ENCODE data around the gene CHRM1. TPM values are rescaled to one million over a fixed set of nuclear protein-coding genes. Genes with fewer than 3 reads are reported as not detected.
A peak's percentile ranks its signal among the peaks of the same experiment; 100 is the strongest.

Gene CHRM1
- total and polyA plus RNA-seq, 2 of the 13 experiments (the other 11 are each of a cell fraction or from before 2014, with no cell fraction given) = not detected

DNA sequence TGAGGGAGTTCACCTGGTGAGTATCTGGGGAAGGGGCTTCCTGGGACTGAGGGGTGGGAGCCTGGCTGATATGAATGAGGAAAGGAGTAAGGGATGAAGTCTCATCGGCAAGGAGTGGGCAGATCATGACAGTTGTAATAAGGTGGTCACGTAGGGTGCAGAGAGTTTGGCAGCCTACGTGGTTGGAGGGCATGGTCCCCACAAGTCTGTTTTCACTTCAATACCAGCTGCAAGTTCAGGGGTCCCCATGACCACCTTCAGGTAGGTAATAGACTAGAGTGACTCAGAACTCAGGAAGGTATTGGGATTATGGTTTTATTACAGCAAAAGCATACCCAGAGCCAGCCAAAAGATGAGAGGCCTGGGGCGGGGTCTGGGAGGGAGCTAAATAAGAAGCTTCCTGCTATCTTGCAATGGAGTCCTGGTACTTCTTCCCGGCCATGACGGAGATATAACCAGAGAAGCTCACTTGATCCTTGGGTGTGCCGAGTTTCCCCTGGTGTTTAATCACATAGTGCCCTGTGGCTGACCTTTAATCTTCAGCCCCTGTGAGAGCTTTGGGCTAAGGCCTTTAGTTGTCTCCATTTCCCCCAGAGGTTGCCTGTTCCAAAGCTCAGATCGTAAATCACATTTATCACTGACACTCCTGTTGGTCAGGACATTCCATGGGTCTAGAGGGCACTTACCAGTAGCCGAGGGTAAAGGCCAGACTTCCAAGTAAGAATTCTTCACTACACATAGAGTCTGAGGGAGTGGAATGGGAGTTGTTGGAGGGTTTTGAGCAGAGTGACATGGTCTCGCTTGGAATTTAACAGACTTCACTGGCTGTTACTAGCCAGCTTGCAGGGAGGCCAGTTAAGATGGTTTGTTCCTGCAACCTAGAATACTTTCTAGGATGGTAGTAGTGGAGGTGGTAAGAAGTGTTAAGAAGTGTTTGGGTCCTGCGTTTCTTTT lies 31.4 kb downstream of the CHRM1 start (continued):
- TF ChIP-seq NCOR1 (IDR thresholded peaks at IDR 0.05; ENCODE audit: borderline replicate concordance, low read length) (peak; percentile 68), HMG20A (CRISPR knock-in tag; IDR thresholded peaks at IDR 0.05; ENCODE audit: borderline replicate concordance) (0 out of 2 replicates have a peak, but pooled peaks have one; percentile 12), ZNF747 (CRISPR knock-in tag; IDR thresholded peaks at IDR 0.05; ENCODE audit: borderline replicate concordance) (no peak), CREM (IDR thresholded peaks at IDR 0.05) (peak; percentile 34; the same call in 1 of the 2 replicates), CREM (CRISPR knock-in tag; IDR thresholded peaks at IDR 0.05) (no peak), KDM3A (CRISPR knock-in tag; IDR thresholded peaks at IDR 0.05; ENCODE audit: low read depth) (no peak), MED1 (CRISPR knock-in tag; IDR thresholded peaks at IDR 0.05) (no peak), HMG20B (CRISPR knock-in tag; conservative IDR thresholded peaks at IDR 0.05) (no peak), KDM2A (CRISPR knock-in tag; IDR thresholded peaks at IDR 0.05; ENCODE audit: borderline replicate concordance, low read depth) (peak; percentile 47; the same call in 1 of the 2 replicates)
- TF ChIP-seq, protein P1, sequence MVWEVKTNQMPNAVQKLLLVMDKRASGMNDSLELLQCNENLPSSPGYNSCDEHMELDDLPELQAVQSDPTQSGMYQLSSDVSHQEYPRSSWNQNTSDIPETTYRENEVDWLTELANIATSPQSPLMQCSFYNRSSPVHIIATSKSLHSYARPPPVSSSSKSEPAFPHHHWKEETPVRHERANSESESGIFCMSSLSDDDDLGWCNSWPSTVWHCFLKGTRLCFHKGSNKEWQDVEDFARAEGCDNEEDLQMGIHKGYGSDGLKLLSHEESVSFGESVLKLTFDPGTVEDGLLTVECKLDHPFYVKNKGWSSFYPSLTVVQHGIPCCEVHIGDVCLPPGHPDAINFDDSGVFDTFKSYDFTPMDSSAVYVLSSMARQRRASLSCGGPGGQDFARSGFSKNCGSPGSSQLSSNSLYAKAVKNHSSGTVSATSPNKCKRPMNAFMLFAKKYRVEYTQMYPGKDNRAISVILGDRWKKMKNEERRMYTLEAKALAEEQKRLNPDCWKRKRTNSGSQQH (CRISPR knock-in tag; IDR thresholded peaks at IDR 0.05; ENCODE audit: low read depth) = no peak

DNA sequence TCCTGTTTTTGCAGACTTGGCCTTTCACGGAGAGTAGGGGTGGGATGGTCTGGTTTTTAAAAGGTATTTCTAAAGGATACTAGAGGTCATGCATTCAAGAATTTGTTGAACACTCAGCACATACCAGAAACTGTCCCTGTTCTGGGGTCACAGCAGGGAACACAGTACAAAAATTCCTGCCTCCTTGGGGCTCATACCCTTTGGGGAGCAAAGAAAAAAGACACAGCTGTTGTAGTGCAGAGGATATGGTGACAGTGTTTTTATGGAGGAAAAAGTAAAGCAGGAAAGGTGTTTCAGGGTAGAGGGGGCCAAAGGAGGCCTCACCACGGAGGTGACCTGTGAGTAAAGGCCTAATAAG lies 32.1 kb downstream of the CHRM1 start:
- Histone ChIP-seq H4K20me1 (ENCODE audit: insufficient read depth, low read length) (peaks cover 26% of the 10 kb centered on the region; the same call in 1 of the 2 replicates), H3K27ac (ENCODE audit: extremely low read length, insufficient read depth, low read length) (peak overlapping the region; percentile 66), H3K79me2 (ENCODE audit: insufficient read depth, low read length) (peaks cover 14% of the 10 kb centered on the region), H3K9ac (ENCODE audit: insufficient read depth, low read depth, low read length) (no peak overlapping the region; the same call in 1 of the 2 replicates), H3K4me2 (ENCODE audit: low read depth, low read length) (peak overlapping the region; percentile 40), H3K36me3 (replicated peaks in 1 of 2; ENCODE audit: control insufficient read depth in 1 of 2, insufficient read depth in 2 of 2, low read length in 2 of 2) (peaks cover 19 to 50% of the 10 kb centered on the region in 2 experiments), H3K4me1 (ENCODE audit: insufficient read depth, low read length) (peaks cover 88% of the 10 kb centered on the region), H2AFZ (ENCODE audit: low read length) (no peak overlapping the region), H3K9me3 (ENCODE audit: low read length) (no peaks in the 10 kb centered on the region), H3K4me3 (replicated peaks in 1 of 3; ENCODE audit: insufficient read depth in 1 of 3, low read depth in 2 of 3, low read length in 3 of 3) (no peak overlapping the region), H3K27me3 (ENCODE audit: control insufficient read depth in 1 of 2, insufficient read depth in 2 of 2, low read length in 2 of 2) (no peaks in the 10 kb centered on the region)
- in situ Hi-C loops (cut with HindIII; ENCODE audit: extremely low pct_ligation_motif_present, low pct_unique_long_range_greater_than_20kb) = no loop called here
- peak; percentile 17 for TF ChIP-seq CCAR2 (optimal IDR thresholded peaks at IDR 0.05; ENCODE audit: low read depth, low read length)
- no peak for TF ChIP-seq SIX1 (CRISPR knock-in tag; IDR thresholded peaks at IDR 0.05; ENCODE audit: borderline replicate concordance)
- TF ChIP-seq GATAD1 (CRISPR knock-in tag; IDR thresholded peaks at IDR 0.05) = no peak
- TF ChIP-seq, protein P2, sequence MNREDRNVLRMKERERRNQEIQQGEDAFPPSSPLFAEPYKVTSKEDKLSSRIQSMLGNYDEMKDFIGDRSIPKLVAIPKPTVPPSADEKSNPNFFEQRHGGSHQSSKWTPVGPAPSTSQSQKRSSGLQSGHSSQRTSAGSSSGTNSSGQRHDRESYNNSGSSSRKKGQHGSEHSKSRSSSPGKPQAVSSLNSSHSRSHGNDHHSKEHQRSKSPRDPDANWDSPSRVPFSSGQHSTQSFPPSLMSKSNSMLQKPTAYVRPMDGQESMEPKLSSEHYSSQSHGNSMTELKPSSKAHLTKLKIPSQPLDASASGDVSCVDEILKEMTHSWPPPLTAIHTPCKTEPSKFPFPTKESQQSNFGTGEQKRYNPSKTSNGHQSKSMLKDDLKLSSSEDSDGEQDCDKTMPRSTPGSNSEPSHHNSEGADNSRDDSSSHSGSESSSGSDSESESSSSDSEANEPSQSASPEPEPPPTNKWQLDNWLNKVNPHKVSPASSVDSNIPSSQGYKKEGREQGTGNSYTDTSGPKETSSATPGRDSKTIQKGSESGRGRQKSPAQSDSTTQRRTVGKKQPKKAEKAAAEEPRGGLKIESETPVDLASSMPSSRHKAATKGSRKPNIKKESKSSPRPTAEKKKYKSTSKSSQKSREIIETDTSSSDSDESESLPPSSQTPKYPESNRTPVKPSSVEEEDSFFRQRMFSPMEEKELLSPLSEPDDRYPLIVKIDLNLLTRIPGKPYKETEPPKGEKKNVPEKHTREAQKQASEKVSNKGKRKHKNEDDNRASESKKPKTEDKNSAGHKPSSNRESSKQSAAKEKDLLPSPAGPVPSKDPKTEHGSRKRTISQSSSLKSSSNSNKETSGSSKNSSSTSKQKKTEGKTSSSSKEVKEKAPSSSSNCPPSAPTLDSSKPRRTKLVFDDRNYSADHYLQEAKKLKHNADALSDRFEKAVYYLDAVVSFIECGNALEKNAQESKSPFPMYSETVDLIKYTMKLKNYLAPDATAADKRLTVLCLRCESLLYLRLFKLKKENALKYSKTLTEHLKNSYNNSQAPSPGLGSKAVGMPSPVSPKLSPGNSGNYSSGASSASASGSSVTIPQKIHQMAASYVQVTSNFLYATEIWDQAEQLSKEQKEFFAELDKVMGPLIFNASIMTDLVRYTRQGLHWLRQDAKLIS (CRISPR knock-in tag; IDR thresholded peaks at IDR 0.05) = 0 out of 2 replicates have a peak, but pooled peaks have one; percentile 29
- no peak for TF ChIP-seq ZNF678 (CRISPR knock-in tag; IDR thresholded peaks at IDR 0.05)
- ChIA-PET POLR2A (interaction anchor here (0.9 to 2.3 kb wide), 9 partner anchors 8 to 161 kb away, joined by 3 to 39 read pairs (median 5); partner anchors contain the start of genes HNRNPUL2, POLR2G, SLC3A2 and TEX54), CTCF (ENCODE audit: low intra/inter-chr PET ratio, low total read pairs) (no interaction called here)
- intact Hi-C loops (cut with micrococcal nuclease; ENCODE audit: unreplicated experiment) = no loop called here
- FAIRE-seq (no peak), DNase-seq (ENCODE audit: low spot score) (no peak), ATAC-seq (no peak; the same call in 2 of the 3 replicates)
- 68% methylated on average over 2 of the region's 2 CpGs for WGBS (ENCODE audit: low lambda C conversion rate)
- no TSS peak for BruUV-seq (replicated peaks)

Data from HepG2 (cell line).